Measurements from ENCODE around the gene TCAP.
A peak's percentile ranks its signal among the peaks of the same experiment; 100 is the strongest.

Gene TCAP

GRCh38 chr17:39667945-39668924 lies 3.1 kb downstream of the TCAP start, which contains the start of gene PNMT:
TSS of gene PNMT (plus strand) at chr17:39668453. CDS start at chr17:39668476, 23 bp downstream.
- peak; percentile 20 for DNase-seq

- no peak for DNase-seq
Observed at GRCh38 chr17:39669897-39670735, 5.0 kb downstream of the TCAP start.

GRCh38 chr17:39670746-39671145 lies 5.6 kb downstream of the TCAP start:
- DNase-seq: no peak

GRCh38 chr17:39671651-39672521 lies 6.7 kb downstream of the TCAP start:
- DNase-seq: no peak

- DNase-seq: no peak
Observed at GRCh38 chr17:39672522-39673334, 7.6 kb downstream of the TCAP start.

- DNase-seq: no peak
Observed at GRCh38 chr17:39673335-39674081, 8.4 kb downstream of the TCAP start.

GRCh38 chr17:39674179-39674578 lies 9.0 kb downstream of the TCAP start:
- no peak for DNase-seq

GRCh38 chr17:39674702-39675389 lies 9.7 kb downstream of the TCAP start:
- no peak for DNase-seq

GRCh38 chr17:39675390-39676082 lies 10.4 kb downstream of the TCAP start:
- no peak for DNase-seq

- no peak for DNase-seq
Observed at GRCh38 chr17:39676198-39676819, 11.2 kb downstream of the TCAP start.

GRCh38 chr17:39677072-39677471 lies 11.9 kb downstream of the TCAP start:
- DNase-seq: no peak

- DNase-seq: no peak
Observed at GRCh38 chr17:39677542-39678339, 12.6 kb downstream of the TCAP start.

- no peak for DNase-seq
Observed at GRCh38 chr17:39678340-39679116, 13.4 kb downstream of the TCAP start.

- DNase-seq: no peak
Observed at GRCh38 chr17:39679521-39680192, 14.5 kb downstream of the TCAP start.

GRCh38 chr17:39683295-39683939 lies 18.3 kb downstream of the TCAP start:
- no peak for DNase-seq

Data from NCI-H226 (cell line).